OCI-LY3 (cell line): Measurements from ENCODE around the gene SCYGR7.
A peak's percentile ranks its signal among the peaks of the same experiment; 100 is the strongest.

ENCODE experiments used
- H2AFZ ChIP-seq: fragments of 200-600, 300-600 bp; shearing (Covaris generic); 2 replicates; pipeline ENCODE4 v1.6.0; 2014; ENCODE audit warnings: antibody characterized with exemption, low read depth, low read length
- H3K27ac ChIP-seq: fragments of 200-600, 300-600 bp; sonication (generic); 2 replicates; pipeline ENCODE4 v1.5.1; 2014; ENCODE audit warnings: mild to moderate bottlenecking, low read length, moderate library complexity, mixed read lengths
- H3K27me3 ChIP-seq: fragments of 200-600, 300-600 bp; sonication (generic); 2 replicates; pipeline ENCODE4 v1.6.1; 2014; ENCODE audit warnings: low read depth, low read length, mixed read lengths
- H3K36me3 ChIP-seq: fragments of 200-600, 300-600 bp; sonication (generic); replicated peaks from 2 replicates; pipeline ENCODE3; 2014; ENCODE audit warnings: low read depth, low read length, mixed read lengths
- H3K4me1 ChIP-seq: fragments of 300-600, 200-600 bp; sonication (generic); 2 replicates; pipeline ENCODE4 v1.6.1; 2014; ENCODE audit warnings: low read length, mixed read lengths
- H3K4me2 ChIP-seq: fragments of 200-600, 300-600 bp; sonication (generic); 2 replicates; pipeline ENCODE4 v1.6.1; 2014; ENCODE audit warnings: low read length, mixed read lengths
- H3K4me3 ChIP-seq: fragments of 300-600, 200-600 bp; sonication (generic); 2 replicates; pipeline ENCODE4 v1.5.1; 2014; ENCODE audit warnings: antibody characterized with exemption, mild to moderate bottlenecking, low read length, moderate library complexity
- H3K79me2 ChIP-seq: fragments of 300-600, 200-600 bp; shearing (Covaris generic); 2 replicates; pipeline ENCODE4 v1.6.1; 2014; ENCODE audit warnings: mild to moderate bottlenecking, low read length, mixed read lengths
- H3K9ac ChIP-seq: fragments of 300-600, 200-600 bp; shearing (Covaris generic); 2 replicates; pipeline ENCODE4 v1.6.0; 2014; ENCODE audit warnings: mild to moderate bottlenecking, low read length, moderate library complexity
- H3K9me3 ChIP-seq: fragments of 200-600, 300-600 bp; shearing (Covaris generic); 2 replicates; pipeline ENCODE4 v1.6.1; 2014; ENCODE audit warnings: low read length, mixed read lengths; ENCODE audit not compliant: insufficient read depth
- H4K20me1 ChIP-seq: fragments of 200-600, 300-600 bp; sonication (generic); 2 replicates; pipeline ENCODE4 v1.6.1; 2016; ENCODE audit warnings: low read length, mixed read lengths; ENCODE audit not compliant: insufficient read depth
- EZH2phosphoT487 ChIP-seq: fragments of 200-600 bp; shearing (Covaris generic); IDR thresholded peaks from 2 replicates; pipeline ENCODE4 v1.6.1; 2018; ENCODE audit warnings: antibody characterized with exemption, mixed run types, low read depth
- TF ChIP-seq, protein P1 (sequence below): fragments of 200-600, 300-600 bp; sonication (generic); IDR thresholded peaks from 2 replicates; pipeline ENCODE4 v1.5.1; 2014; ENCODE audit warnings: antibody characterized with exemption, low read length, low read depth

Gene SCYGR7

DNA sequence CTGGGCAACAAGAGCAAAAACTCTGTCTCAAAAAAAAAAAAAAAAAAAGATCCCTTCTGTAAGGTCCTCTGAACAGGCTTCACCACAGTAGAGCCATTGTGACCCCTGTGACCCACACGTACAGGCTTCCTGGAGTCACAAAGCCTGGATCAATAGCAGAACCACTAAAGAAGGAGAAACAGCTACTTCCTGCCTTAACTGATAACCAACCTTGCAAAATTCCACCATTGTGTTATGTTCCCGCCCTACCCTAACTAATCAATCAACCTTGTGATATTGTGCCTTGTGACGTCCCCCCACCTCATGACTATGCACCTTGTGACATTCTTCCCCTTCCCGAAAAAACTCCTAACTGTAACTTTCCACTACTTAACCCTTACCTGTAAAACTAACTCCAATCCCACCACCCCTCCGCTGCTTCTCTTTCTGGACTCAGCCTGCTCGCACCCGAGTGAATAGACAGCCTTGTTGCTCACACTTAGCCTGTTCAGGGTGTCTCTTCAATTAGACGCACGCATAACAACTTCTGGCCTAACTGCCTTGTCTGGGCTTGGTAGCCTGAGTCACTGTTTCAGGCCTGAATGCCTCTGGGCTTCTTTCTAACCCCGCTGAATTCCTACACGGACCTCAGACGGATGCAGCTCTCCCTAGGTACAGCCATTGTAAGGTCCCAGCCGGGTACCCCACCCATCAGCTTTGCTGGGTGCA lies 31.4 kb downstream of the SCYGR7 start:
- Histone ChIP-seq H3K27ac (no peak overlapping the region), H3K9me3 (no peaks in the 10 kb centered on the region), H4K20me1 (no peaks in the 10 kb centered on the region), H3K27me3 (no peaks in the 10 kb centered on the region), H3K79me2 (no peaks in the 10 kb centered on the region), H3K9ac (no peak overlapping the region), H3K4me2 (no peak overlapping the region), H3K36me3 (no peaks in the 10 kb centered on the region), H3K4me3 (no peak overlapping the region), H2AFZ (no peak overlapping the region), H3K4me1 (no peaks in the 10 kb centered on the region)
- no peak for TF ChIP-seq EZH2phosphoT487
- TF ChIP-seq, protein P1, sequence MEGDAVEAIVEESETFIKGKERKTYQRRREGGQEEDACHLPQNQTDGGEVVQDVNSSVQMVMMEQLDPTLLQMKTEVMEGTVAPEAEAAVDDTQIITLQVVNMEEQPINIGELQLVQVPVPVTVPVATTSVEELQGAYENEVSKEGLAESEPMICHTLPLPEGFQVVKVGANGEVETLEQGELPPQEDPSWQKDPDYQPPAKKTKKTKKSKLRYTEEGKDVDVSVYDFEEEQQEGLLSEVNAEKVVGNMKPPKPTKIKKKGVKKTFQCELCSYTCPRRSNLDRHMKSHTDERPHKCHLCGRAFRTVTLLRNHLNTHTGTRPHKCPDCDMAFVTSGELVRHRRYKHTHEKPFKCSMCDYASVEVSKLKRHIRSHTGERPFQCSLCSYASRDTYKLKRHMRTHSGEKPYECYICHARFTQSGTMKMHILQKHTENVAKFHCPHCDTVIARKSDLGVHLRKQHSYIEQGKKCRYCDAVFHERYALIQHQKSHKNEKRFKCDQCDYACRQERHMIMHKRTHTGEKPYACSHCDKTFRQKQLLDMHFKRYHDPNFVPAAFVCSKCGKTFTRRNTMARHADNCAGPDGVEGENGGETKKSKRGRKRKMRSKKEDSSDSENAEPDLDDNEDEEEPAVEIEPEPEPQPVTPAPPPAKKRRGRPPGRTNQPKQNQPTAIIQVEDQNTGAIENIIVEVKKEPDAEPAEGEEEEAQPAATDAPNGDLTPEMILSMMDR: no peak

DNA sequence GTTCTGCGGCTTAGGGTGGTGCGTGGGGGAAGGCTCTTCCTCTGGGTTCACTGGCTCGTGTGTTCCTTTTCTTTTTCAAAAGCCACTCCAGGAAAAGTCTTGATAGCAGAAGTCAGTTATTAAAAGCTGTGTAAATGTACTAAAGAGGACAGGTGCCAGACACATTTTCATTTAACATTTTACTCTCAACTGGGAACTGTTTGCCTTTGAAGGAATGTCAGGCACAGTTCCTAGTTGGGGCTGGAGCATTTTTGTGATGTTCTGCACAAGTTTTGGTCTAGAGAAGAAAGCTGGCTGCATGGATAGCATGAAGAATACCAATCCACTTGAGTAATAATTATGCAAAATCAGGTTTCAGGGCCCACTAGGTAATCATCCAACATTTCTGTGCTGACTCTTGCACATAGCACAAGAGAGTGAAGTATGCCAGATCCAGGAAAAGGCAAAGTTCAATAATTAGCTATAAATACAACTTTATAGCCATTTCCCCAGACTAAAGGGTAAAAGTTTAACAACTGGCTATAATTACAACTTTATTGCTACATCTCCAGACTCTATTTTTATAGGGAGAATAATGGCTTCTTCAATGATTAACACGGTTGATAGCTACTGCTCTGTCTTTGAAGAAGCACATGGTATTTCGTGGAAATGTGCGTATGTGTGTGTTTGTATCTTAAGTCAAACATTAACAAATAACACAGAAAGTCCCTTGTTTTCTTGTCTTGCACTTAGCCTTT lies 33.8 kb downstream of the SCYGR7 start:
- H3K4me3 ChIP-seq: no peak overlapping the region
- no peaks in the 10 kb centered on the region for H3K27me3 ChIP-seq
- H3K27ac ChIP-seq: no peak overlapping the region
- no peaks in the 10 kb centered on the region for H3K9me3 ChIP-seq
- H3K9ac ChIP-seq: no peak overlapping the region
- no peaks in the 10 kb centered on the region for H3K79me2 ChIP-seq
- H2AFZ ChIP-seq: no peak overlapping the region
- no peaks in the 10 kb centered on the region for H3K4me1 ChIP-seq
- H3K4me2 ChIP-seq: no peak overlapping the region
- H4K20me1 ChIP-seq: no peaks in the 10 kb centered on the region
- no peak for TF ChIP-seq EZH2phosphoT487
- TF ChIP-seq, protein P1: no peak
- H3K36me3 ChIP-seq: no peaks in the 10 kb centered on the region

DNA sequence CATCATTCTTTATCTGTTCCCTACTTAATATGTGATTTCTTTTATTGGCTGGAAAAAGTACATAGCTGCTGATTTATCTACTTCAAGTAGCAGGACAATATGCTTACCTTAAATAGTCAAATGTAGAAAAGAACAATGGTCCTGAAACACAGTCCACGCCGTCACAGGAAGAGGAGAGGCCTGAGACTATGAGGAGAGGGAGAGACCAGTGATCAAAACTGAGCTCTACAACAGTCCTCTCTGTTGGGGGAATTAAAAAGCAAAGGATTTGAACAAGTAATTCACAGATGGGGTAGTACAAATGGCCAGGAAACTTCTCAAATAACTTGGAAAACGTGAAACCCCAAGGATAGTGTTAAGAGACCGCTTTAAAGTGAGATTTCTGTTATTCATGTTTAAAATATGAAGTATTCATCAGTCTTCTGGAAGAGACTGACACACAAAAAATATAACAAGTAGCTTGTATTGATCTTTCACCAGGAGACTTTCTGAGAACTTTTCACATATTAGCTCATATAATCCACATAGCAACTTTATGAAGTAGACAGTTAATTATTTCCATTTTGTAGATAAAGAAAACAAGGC lies 37.7 kb downstream of the SCYGR7 start:
- TF ChIP-seq EZH2phosphoT487: no peak
- TF ChIP-seq, protein P1: no peak
- Histone ChIP-seq H3K4me2 (no peak overlapping the region), H3K79me2 (no peaks in the 10 kb centered on the region), H3K27ac (no peak overlapping the region), H2AFZ (no peak overlapping the region), H3K27me3 (no peaks in the 10 kb centered on the region), H3K4me3 (no peak overlapping the region), H3K4me1 (no peaks in the 10 kb centered on the region), H3K9ac (no peak overlapping the region), H3K36me3 (no peaks in the 10 kb centered on the region), H4K20me1 (no peaks in the 10 kb centered on the region), H3K9me3 (no peaks in the 10 kb centered on the region)

DNA sequence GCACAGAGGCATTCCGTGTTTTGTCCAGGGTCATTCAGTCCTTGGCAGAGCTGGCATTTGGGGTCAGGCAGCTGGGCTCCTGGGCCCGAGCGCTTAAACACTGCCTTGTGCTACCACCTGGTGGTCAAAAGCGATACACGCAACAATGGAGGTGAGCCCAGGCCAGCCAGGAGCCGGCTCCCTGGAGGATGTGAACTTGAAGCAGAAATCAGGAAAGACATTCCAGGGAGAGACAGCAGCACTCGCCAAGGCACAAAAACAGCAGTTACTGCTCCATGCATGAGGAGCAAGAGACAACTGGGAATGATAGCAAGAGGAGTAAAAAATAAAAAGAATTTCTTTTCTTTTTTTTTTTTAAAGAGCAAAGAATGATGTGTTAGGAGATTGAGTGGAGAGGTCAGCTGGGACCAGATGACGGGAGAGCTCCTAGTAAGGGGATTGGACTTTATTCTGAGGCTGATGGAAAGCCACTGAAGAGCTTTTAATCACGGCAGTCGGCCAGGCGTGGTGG lies 38.3 kb downstream of the SCYGR7 start:
- Histone ChIP-seq H3K36me3 (no peaks in the 10 kb centered on the region), H3K4me1 (no peaks in the 10 kb centered on the region), H3K4me2 (no peak overlapping the region), H3K27me3 (no peaks in the 10 kb centered on the region), H3K9ac (no peak overlapping the region), H3K79me2 (no peaks in the 10 kb centered on the region), H3K4me3 (no peak overlapping the region), H4K20me1 (no peaks in the 10 kb centered on the region), H3K27ac (no peak overlapping the region), H3K9me3 (no peaks in the 10 kb centered on the region), H2AFZ (no peak overlapping the region)
- TF ChIP-seq EZH2phosphoT487: no peak
- TF ChIP-seq, protein P1: peak; percentile 76
